A549 treated with AZD9567 at 1 μM for 4 hours (cell line): Measurements from ENCODE around the gene APOBEC3H. TPM values are rescaled to one million over a fixed set of nuclear protein-coding genes. Genes with fewer than 3 reads are reported as not detected.

ENCODE experiments used
- total RNA-seq: library from RNA; stranded (reverse); fragments of 200-300 nt; extraction: Qiagen RNA extraction; gene quantifications from 5 replicates; pipeline ENCODE4 v1.2.3, GENCODE V29; 2022; ENCODE audit not compliant: insufficient read depth

APOBEC3H gene
- 0.19 to 0.45 TPM (median 0.31 TPM) in 4 of 5 replicates, not detected in the other for total RNA-seq

GRCh38 chr22:39097098-39098020 is at the start of gene APOBEC3H:
Gene APOBEC3H (plus strand): TSS chr22:39097244. CDS start chr22:39100279, 3,035 bp downstream.

DNA sequence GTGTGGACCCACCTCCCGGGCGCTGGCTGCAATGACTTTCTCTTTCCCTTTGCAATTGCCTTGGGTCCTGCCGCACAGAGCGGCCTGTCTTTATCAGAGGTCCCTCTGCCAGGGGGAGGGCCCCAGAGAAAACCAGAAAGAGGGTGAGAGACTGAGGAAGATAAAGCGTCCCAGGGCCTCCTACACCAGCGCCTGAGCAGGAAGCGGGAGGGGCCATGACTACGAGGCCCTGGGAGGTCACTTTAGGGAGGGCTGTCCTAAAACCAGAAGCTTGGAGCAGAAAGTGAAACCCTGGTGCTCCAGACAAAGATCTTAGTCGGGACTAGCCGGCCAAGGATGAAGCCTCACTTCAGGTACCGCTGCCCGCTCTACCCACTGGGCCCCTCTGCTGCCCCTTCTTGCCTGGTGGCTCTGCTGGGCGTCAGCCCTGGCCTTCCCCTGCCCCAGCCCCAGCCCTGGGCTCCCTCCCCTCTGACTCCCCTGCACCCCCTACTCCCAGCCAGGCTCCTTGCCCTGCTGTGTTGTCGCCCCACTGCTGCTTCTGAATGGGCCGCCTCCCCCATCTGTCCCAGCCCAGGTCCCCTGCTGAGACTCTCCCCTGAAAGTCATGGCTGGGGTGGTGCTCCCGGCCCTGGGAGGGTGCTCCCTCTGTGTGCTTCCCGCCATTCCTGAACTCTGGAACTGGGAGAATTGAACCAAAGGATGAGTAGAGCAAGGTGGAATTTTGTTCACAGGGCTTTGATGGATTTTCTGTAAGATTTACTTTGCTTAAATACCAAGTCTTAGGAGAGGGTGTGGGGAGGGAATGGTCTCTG is 19.8 kb upstream of the APOBEC3H start, which contains the start of gene APOBEC3G:
Gene APOBEC3G (plus strand): TSS at position 250 of the 815 bp plus-strand sequence. CDS start 87 bp downstream, at position 337.

DNA sequence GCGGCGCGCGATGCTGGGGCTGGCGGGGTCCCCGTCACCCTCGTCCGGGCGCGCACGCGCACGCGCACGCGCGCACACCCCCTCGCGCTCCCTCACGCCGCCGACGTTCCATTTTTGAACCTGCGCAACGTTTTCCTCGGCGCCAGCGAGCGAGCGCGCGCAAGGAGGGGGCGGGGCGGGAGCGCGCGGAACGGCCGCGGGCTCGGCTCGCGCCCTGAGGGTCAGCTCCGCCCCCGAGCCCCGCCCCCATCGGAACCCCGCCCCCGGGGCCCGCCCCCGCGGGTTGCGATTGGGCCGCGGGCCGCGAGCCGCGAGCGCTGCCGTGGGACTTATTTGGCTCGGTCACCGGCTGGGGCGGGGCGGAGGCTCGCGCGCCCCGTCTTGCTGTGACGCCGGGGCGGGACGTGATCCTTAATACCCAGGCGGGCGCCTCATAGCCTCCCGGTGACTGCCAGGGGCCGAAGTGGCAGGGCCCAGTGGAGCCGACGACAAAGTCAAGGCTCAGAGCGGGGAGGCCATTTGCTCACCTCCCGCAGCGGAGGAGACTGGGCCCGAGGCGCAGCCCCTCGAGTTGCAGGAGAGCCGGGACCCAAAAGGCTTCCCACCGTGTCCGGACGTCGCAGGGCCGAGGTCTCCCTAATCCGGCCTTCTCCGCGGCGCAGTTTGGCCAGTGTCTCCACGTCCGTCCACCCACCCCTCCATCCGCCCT is 55.6 kb downstream of the APOBEC3H start, which contains the start of gene CBX7:
Gene CBX7 (minus strand): TSS at position 170 of the 709 bp plus-strand sequence. CDS start 236 bp downstream, outside the sequence.

Other genes with a start within 250 kb of the APOBEC3H start
- gene CBX6, start 225.0 kb upstream of the APOBEC3H start, total RNA-seq, result 27.5 to 30.3 TPM (median 28.6 TPM) in 5 replicates
- gene APOBEC3A, start 139.6 kb upstream of the APOBEC3H start, total RNA-seq, result 0.06 TPM in 1 of 5 replicates, not detected in the others
- gene APOBEC3B, start 114.9 kb upstream of the APOBEC3H start, total RNA-seq, result 24.7 to 30.0 TPM (median 26.3 TPM) in 5 replicates
- 23.9 to 33.0 TPM (median 24.2 TPM) in 5 replicates for gene APOBEC3C, start 83.0 kb upstream of the APOBEC3H start, total RNA-seq
- 0.20 to 0.48 TPM (median 0.38 TPM) in 4 of 5 replicates, not detected in the other for gene APOBEC3D, start 76.1 kb upstream of the APOBEC3H start, total RNA-seq
- 1.5 to 2.5 TPM (median 2.1 TPM) in 4 of 5 replicates, not detected in the other for gene APOBEC3F, start 56.4 kb upstream of the APOBEC3H start, total RNA-seq
- 0.06 to 0.08 TPM (median 0.08 TPM) in 3 of 5 replicates, not detected in the others for gene APOBEC3G, start 20.0 kb upstream of the APOBEC3H start, total RNA-seq
- gene CBX7, start 55.4 kb downstream of the APOBEC3H start, total RNA-seq, result 0.78 to 1.3 TPM (median 1.1 TPM) in 5 replicates
- gene PDGFB, start 147.7 kb downstream of the APOBEC3H start, total RNA-seq, result 0.56 to 3.6 TPM (median 2.3 TPM) in 5 replicates
- 1,743 to 2,245 TPM (median 1,807 TPM) in 5 replicates for gene RPL3, start 222.4 kb downstream of the APOBEC3H start, total RNA-seq